H9 (cell line): ENCODE data around the gene NAV1. TPM values are rescaled to one million over a fixed set of nuclear protein-coding genes. Genes with fewer than 3 reads are reported as not detected.

Source experiments
- DNase-seq: peaks from one replicate; pipeline ENCODE4 v3.0.0-alpha.2; 2017
- H2AFZ ChIP-seq: one replicate; pipeline ENCODE4 v1.6.1; 2013; ENCODE audit warnings: mild to moderate bottlenecking, low read length, control low read depth, moderate library complexity
- H2AK5ac ChIP-seq: 2 replicates; pipeline ENCODE4 v1.6.1; 2013; ENCODE audit warnings: low read length, control low read depth, mixed read lengths; ENCODE audit not compliant: insufficient read length
- H2BK120ac ChIP-seq: one replicate; pipeline ENCODE4 v1.6.1; 2013; ENCODE audit warnings: low read depth, mild to moderate bottlenecking, low read length, control low read depth, inconsistent platforms; ENCODE audit not compliant: poor library complexity, severe bottlenecking
- H2BK12ac ChIP-seq: 2 replicates; pipeline ENCODE4 v1.6.1; 2013; ENCODE audit warnings: low read length, control low read depth, mixed read lengths, low read depth; ENCODE audit not compliant: insufficient read length
- H2BK15ac ChIP-seq: 2 replicates; pipeline ENCODE4 v1.6.1; 2013; ENCODE audit warnings: low read depth, low read length, control low read depth
- H2BK20ac ChIP-seq: one replicate; pipeline ENCODE4 v1.6.1; 2013; ENCODE audit warnings: low read depth, mild to moderate bottlenecking, low read length, control low read depth, inconsistent platforms; ENCODE audit not compliant: poor library complexity, severe bottlenecking
- H2BK5ac ChIP-seq: 2 replicates; pipeline ENCODE4 v1.6.1; 2013; ENCODE audit warnings: low read length, control low read depth, mixed read lengths; ENCODE audit not compliant: insufficient read length
- H3K14ac ChIP-seq: 2 replicates; pipeline ENCODE4 v1.6.1; 2013; ENCODE audit warnings: low read length, control low read depth; ENCODE audit not compliant: insufficient read depth
- H3K18ac ChIP-seq: 2 replicates; pipeline ENCODE4 v1.6.1; 2013; ENCODE audit warnings: low read depth, mild to moderate bottlenecking, mixed read lengths, low read length, control low read depth; ENCODE audit not compliant: insufficient read length
- H3K23ac ChIP-seq: 2 replicates; pipeline ENCODE4 v1.6.1; 2013; ENCODE audit warnings: low read length, control low read depth, mixed read lengths, low read depth; ENCODE audit not compliant: insufficient read length
- H3K23me2 ChIP-seq: 2 replicates; pipeline ENCODE4 v1.6.1; 2013; ENCODE audit warnings: low read depth, mild to moderate bottlenecking, mixed read lengths, low read length, control low read depth; ENCODE audit not compliant: insufficient read length, poor library complexity, severe bottlenecking
- H3K27ac ChIP-seq: 2 replicates; pipeline ENCODE4 v1.5.1; 2013; ENCODE audit warnings: low read length, control low read depth, mixed read lengths, low read depth; ENCODE audit not compliant: insufficient read length
- H3K27me3 ChIP-seq: 2 replicates; pipeline ENCODE4 v1.6.1; 2013; ENCODE audit warnings: low read length, control low read depth, inconsistent platforms; ENCODE audit not compliant: insufficient read depth
- H3K4ac ChIP-seq: 2 replicates; pipeline ENCODE4 v1.6.1; 2013; ENCODE audit warnings: low read depth, mild to moderate bottlenecking, control low read depth, inconsistent platforms, low read length, moderate library complexity
- H3K4me1 ChIP-seq: 2 replicates; pipeline ENCODE4 v1.6.1; 2013; ENCODE audit warnings: low read length, control low read depth, inconsistent platforms; ENCODE audit not compliant: insufficient read depth
- H3K4me2 ChIP-seq: 2 replicates; pipeline ENCODE4 v1.6.1; 2013; ENCODE audit warnings: low read length, control low read depth, mixed read lengths; ENCODE audit not compliant: insufficient read length, insufficient read depth
- H3K56ac ChIP-seq: 2 replicates; pipeline ENCODE4 v1.6.1; 2013; ENCODE audit warnings: low read depth, mild to moderate bottlenecking, mixed read lengths, low read length, control low read depth; ENCODE audit not compliant: insufficient read length
- H3K79me1 ChIP-seq: 2 replicates; pipeline ENCODE4 v1.6.1; 2013; ENCODE audit warnings: low read depth, mild to moderate bottlenecking, moderate library complexity, low read length, control low read depth, inconsistent platforms; ENCODE audit not compliant: insufficient read depth, poor library complexity, severe bottlenecking
- H3K79me2 ChIP-seq: 2 replicates; pipeline ENCODE4 v1.6.1; 2013; ENCODE audit warnings: low read length, control low read depth, inconsistent platforms; ENCODE audit not compliant: insufficient read depth
- H3K9ac ChIP-seq: 2 replicates; pipeline ENCODE4 v1.6.1; 2013; ENCODE audit warnings: low read length, control low read depth, mixed read lengths; ENCODE audit not compliant: insufficient read length; ENCODE audit errors: extremely low read depth
- H3K9me3 ChIP-seq: one replicate; pipeline ENCODE4 v1.6.1; 2013; ENCODE audit warnings: low read depth, low read length, inconsistent platforms; ENCODE audit not compliant: control insufficient read depth
- H3T11ph ChIP-seq: one replicate; pipeline ENCODE4 v1.6.1; 2013; ENCODE audit warnings: mild to moderate bottlenecking, low read length, control low read depth, inconsistent platforms
- H4K20me1 ChIP-seq: one replicate; pipeline ENCODE4 v1.6.1; 2013; ENCODE audit not compliant: control insufficient read depth, insufficient read length, insufficient read depth
- H4K5ac ChIP-seq: 2 replicates; pipeline ENCODE4 v1.6.1; 2013; ENCODE audit warnings: low read depth, mild to moderate bottlenecking, mixed read lengths, low read length, control low read depth; ENCODE audit not compliant: insufficient read length
- H4K8ac ChIP-seq: replicated peaks from 2 replicates; pipeline ENCODE4 v1.6.1; 2013; ENCODE audit warnings: low read length, control low read depth, mixed read lengths, low read depth; ENCODE audit not compliant: insufficient read length
- H4K91ac ChIP-seq: 2 replicates; pipeline ENCODE4 v1.6.1; 2013; ENCODE audit warnings: low read depth, mild to moderate bottlenecking, moderate library complexity, mixed read lengths, low read length, control low read depth; ENCODE audit not compliant: insufficient read length
- H3K27ac Mint-ChIP-seq, 3 experiments: 2 replicates in 2 of 3; 3 replicates in 1 of 3; pipeline ENCODE4 v1.8.0; 2020 to 2021; ENCODE audit warnings: mixed read lengths in 3 of 3, mild to moderate bottlenecking in 1 of 3, moderate library complexity in 1 of 3
- H3K27me3 Mint-ChIP-seq: 2 replicates; pipeline ENCODE4 v1.8.0; 2021; ENCODE audit warnings: low read depth, mild to moderate bottlenecking, moderate library complexity, mixed read lengths
- H3K36me3 Mint-ChIP-seq, 3 experiments: 2 replicates in 2 of 3; 3 replicates in 1 of 3; pipeline ENCODE4 v1.8.0; 2020 to 2021; ENCODE audit warnings: low read depth in 3 of 3, mixed read lengths in 3 of 3; ENCODE audit not compliant: insufficient read depth in 1 of 3
- H3K4me1 Mint-ChIP-seq, 2 experiments: 2 replicates each; pipeline ENCODE4 v1.8.0; 2020; ENCODE audit warnings: mixed read lengths in 2 of 2
- H3K4me3 Mint-ChIP-seq, 2 experiments: 2 replicates in 1 of 2; 3 replicates in 1 of 2; pipeline ENCODE4 v1.8.0; 2020 to 2021; ENCODE audit warnings: mild to moderate bottlenecking in 2 of 2, mixed read lengths in 2 of 2, moderate library complexity in 1 of 2
- H3K9me3 Mint-ChIP-seq, 2 experiments: 2 replicates in 1 of 2; 3 replicates in 1 of 2; pipeline ENCODE4 v1.8.0; 2020; ENCODE audit warnings: mild to moderate bottlenecking in 2 of 2, mixed read lengths in 2 of 2, moderate library complexity in 1 of 2
- CTCF ChIP-seq: fragments of 200-600 bp; sonication (generic); conservative IDR thresholded peaks from 3 replicates; pipeline ENCODE4 v1.8.0; 2021; ENCODE audit warnings: antibody characterized with exemption, mild to moderate bottlenecking
- WGBS: extraction: QIAGEN DNeasy Blood & Tissue Kit; methylation state at CpG from one replicate; pipeline ENCODE4 v1.1.7; 2013; ENCODE audit warnings: missing lambda C conversion rate, low lambda C conversion rate, mixed read lengths; ENCODE audit not compliant: insufficient read length; ENCODE audit errors: extremely low coverage; 5-methylcytosine and 5-hydroxymethylcytosine counted together
- total RNA-seq: library from RNA; stranded (reverse); gene quantifications from 2 replicates; pipeline ENCODE4 v1.2.1, GENCODE V29; 2021

NAV1 gene
- total RNA-seq, 1 experiment from 2014 or later = 20.5 TPM

GRCh38 chr1:201496296-201496690, 42.6 kb upstream of the NAV1 start:
- Histone ChIP-seq H3K23me2 (no peaks in the 10 kb centered on the region), H3T11ph (no peak overlapping the region), H2BK20ac (no peak overlapping the region), H3K27me3 (no peaks in the 10 kb centered on the region), H2BK120ac (no peak overlapping the region), H4K20me1 (no peaks in the 10 kb centered on the region), H2AFZ (no peak overlapping the region), H3K27ac (no peak overlapping the region), H3K4me1 (peaks cover 6% of the 10 kb centered on the region), H3K79me2 (no peaks in the 10 kb centered on the region), H3K9me3 (no peaks in the 10 kb centered on the region), H2BK15ac (no peak overlapping the region), H4K91ac (no peak overlapping the region), H3K9ac (no peak overlapping the region), H3K18ac (no peak overlapping the region), H3K56ac (no peak overlapping the region), H3K79me1 (no peaks in the 10 kb centered on the region), H3K23ac (no peak overlapping the region), H2BK5ac (no peak overlapping the region), H3K14ac (no peak overlapping the region), H3K4ac (no peak overlapping the region), H2BK12ac (no peak overlapping the region), H3K4me2 (no peak overlapping the region), H2AK5ac (no peak overlapping the region), H4K5ac (no peak overlapping the region), H4K8ac (no peak overlapping the region)
- H3K27ac Mint-ChIP-seq = no peak overlapping the region
- H3K9me3 Mint-ChIP-seq = peaks cover 3 to 5% of the 10 kb centered on the region in 2 experiments; a peak in 3 of 5 replicates
- H3K36me3 Mint-ChIP-seq = peaks cover 0 to 4% (median 0%) of the 10 kb centered on the region in 3 experiments; a peak in 2 of 7 replicates
- no peak overlapping the region for H3K4me3 Mint-ChIP-seq
- peaks cover 27 to 40% of the 10 kb centered on the region in 2 experiments for H3K4me1 Mint-ChIP-seq
- TF ChIP-seq CTCF = no peak
- WGBS = no CpG with 5 or more reads among the region's 8 CpGs
- DNase-seq = no peak
- H3K27me3 Mint-ChIP-seq = no peaks in the 10 kb centered on the region; the same call in 1 of the 2 replicates
